Kidney (tissue), 14 donors: ENCODE data around the gene TMEM236. TPM values are rescaled to one million over a fixed set of nuclear protein-coding genes. Genes with fewer than 3 reads are reported as not detected.

Experiments
- DNase-seq, 5 donors: peaks; one replicate each; pipeline ENCODE4 v3.0.0-alpha.2; 2013 to 2020
- FAIRE-seq: peaks from 2 replicates; lab custom pipeline; 2012; peaks lifted over from hg19 to GRCh38; lab: Jason Lieb, UNC
- H3K27ac ChIP-seq, 2 donors: one replicate each; pipeline ENCODE4 v1.7.0; 2013; ENCODE audit warnings: low read depth in 2 of 2, low read length in 2 of 2, inconsistent platforms in 1 of 2
- H3K27me3 ChIP-seq: one replicate; pipeline ENCODE4 v1.7.1; 2013; ENCODE audit warnings: low read length, inconsistent platforms; ENCODE audit not compliant: control insufficient read depth, insufficient read depth
- H3K36me3 ChIP-seq, 3 donors: one replicate each; pipeline versions ENCODE4 v1.7.0 to v1.7.1; 2013; ENCODE audit warnings: low read length in 3 of 3, control low read depth in 1 of 3, inconsistent platforms in 1 of 3; ENCODE audit not compliant: insufficient read depth in 3 of 3, control insufficient read depth in 2 of 3
- H3K4me1 ChIP-seq, 3 donors: one replicate each; pipeline versions ENCODE4 v1.7.0 to v1.7.1; 2013; ENCODE audit warnings: low read length in 3 of 3, inconsistent platforms in 1 of 3, low read depth in 1 of 3; ENCODE audit not compliant: control insufficient read depth in 2 of 3, insufficient read depth in 2 of 3
- H3K4me3 ChIP-seq, 3 donors: one replicate each; pipeline versions ENCODE4 v1.7.0 to v1.8.1; 2013; ENCODE audit warnings: low read length in 3 of 3, control low read depth in 1 of 3, inconsistent platforms in 1 of 3
- H3K9ac ChIP-seq, 3 donors: one replicate each; pipeline versions ENCODE4 v1.7.0 to v1.7.1; 2013; ENCODE audit warnings: low read length in 3 of 3, control low read depth in 1 of 3, inconsistent platforms in 1 of 3
- H3K9me3 ChIP-seq, 3 donors: one replicate each; pipeline versions ENCODE4 v1.7.0 to v1.7.1; 2013; ENCODE audit warnings: low read length in 3 of 3, control low read depth in 1 of 3, inconsistent platforms in 1 of 3; ENCODE audit not compliant: control insufficient read depth in 2 of 3, insufficient read depth in 1 of 3
- intact Hi-C: fragments of 100-400 bp; cut with DNase I; formaldehyde crosslinking; loops from one replicate; pipeline ENCODE4 v1.11.1; 2022
- polyA plus RNA-seq: library from polyadenylated mRNA; stranded (reverse); fragments of 350-450 nt; fragmentation: Illumina TruSeq; extraction: RNeasy Lipid Tissue Mini Kit (QIAGEN cat#74804); gene quantifications from one replicate; pipeline ENCODE4 v1.2.3, GENCODE V29; 2014; ENCODE audit warnings: low read depth, low replicate concordance; ENCODE audit not compliant: insufficient read depth
- total RNA-seq: library from RNA; stranded (reverse); fragmentation: NEBNext Ultra II Directional; extraction: Animal tissue kit (Norgen Biotek cat#: 25700); gene quantifications from one replicate; pipeline ENCODE4 v1.2.1, GENCODE V29; 2021
- TF ChIP-seq, protein P1 (sequence below): IDR thresholded peaks from 3 replicates; pipeline ENCODE4 v1.5.1; 2012; ENCODE audit warnings: mild to moderate bottlenecking, moderate library complexity, borderline replicate concordance; ENCODE audit not compliant: insufficient read depth; ENCODE audit errors: extremely low read depth
- donor health status: control.
- donor health status: control.
- donor health status: control.
- donor health status: control.
- donor health status: control.
- donor health status: DM: yes; HTN: yes; CAD: no.
- donor health status: Normal renal cell carcinoma (clear cell type).

TMEM236 gene
- total and polyA plus RNA-seq, 2 donors from 2014 or later: 0.09 to 1.9 TPM

DNA sequence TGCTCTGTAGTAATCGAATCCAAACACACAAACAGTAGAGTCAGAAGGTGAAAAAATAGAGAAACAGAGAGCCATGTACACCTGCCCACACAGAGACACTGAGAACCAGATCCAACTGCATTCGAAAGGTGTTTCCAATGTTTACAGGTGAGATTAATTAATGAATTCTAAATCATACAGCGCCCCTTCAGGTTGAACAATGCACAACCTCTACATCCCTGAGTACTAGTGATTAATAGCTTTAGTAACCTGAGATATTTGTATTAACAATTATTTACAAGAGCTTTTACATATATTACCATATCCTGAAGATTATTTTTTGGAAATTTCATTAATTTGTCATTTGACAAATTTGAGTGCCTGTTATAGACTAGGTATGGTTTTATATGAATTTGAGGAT, 49.5 kb downstream of the TMEM236 start:
- DNase-seq: no peak
- no peaks in the 10 kb centered on the region for H3K27me3 ChIP-seq
- no peak overlapping the region for H3K27ac ChIP-seq
- FAIRE-seq: no peak
- H3K36me3 ChIP-seq: no peaks in the 10 kb centered on the region
- TF ChIP-seq, protein P1, sequence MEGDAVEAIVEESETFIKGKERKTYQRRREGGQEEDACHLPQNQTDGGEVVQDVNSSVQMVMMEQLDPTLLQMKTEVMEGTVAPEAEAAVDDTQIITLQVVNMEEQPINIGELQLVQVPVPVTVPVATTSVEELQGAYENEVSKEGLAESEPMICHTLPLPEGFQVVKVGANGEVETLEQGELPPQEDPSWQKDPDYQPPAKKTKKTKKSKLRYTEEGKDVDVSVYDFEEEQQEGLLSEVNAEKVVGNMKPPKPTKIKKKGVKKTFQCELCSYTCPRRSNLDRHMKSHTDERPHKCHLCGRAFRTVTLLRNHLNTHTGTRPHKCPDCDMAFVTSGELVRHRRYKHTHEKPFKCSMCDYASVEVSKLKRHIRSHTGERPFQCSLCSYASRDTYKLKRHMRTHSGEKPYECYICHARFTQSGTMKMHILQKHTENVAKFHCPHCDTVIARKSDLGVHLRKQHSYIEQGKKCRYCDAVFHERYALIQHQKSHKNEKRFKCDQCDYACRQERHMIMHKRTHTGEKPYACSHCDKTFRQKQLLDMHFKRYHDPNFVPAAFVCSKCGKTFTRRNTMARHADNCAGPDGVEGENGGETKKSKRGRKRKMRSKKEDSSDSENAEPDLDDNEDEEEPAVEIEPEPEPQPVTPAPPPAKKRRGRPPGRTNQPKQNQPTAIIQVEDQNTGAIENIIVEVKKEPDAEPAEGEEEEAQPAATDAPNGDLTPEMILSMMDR: no peak
- H3K9me3 ChIP-seq: peaks cover 0 to 6% (median 0%) of the 10 kb centered on the region in 3 donors
- intact Hi-C loops: no loop called here
- H3K9ac ChIP-seq: no peak overlapping the region
- H3K4me1 ChIP-seq: no peaks in the 10 kb centered on the region
- H3K4me3 ChIP-seq: no peak overlapping the region

DNA sequence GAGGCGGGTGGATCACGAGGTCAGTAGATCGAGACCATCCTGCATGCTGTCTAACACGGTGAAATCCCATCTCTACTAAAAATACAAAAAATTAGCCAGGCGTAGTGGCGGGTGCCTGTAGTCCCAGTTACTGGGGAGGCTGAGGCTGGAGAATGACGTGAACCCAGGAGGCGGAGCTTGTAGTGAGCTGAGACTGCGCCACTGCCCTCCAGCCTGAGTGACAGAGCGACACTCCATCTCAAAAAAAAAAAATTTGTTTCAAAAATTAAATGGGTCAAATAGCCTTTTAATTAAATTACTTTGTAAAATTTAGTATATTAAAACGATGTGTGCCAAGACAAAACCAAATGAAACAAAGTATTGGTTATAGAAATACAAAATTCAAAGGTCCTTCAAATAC, 50.3 kb downstream of the TMEM236 start:
- H3K9ac ChIP-seq: no peak overlapping the region
- no peak overlapping the region for H3K4me3 ChIP-seq
- no peaks in the 10 kb centered on the region for H3K4me1 ChIP-seq
- intact Hi-C loops: no loop called here
- DNase-seq: no peak
- FAIRE-seq: no peak
- no peak overlapping the region for H3K27ac ChIP-seq
- TF ChIP-seq, protein P1: no peak
- no peaks in the 10 kb centered on the region for H3K27me3 ChIP-seq
- peaks cover 0 to 6% (median 0%) of the 10 kb centered on the region in 3 donors for H3K9me3 ChIP-seq
- H3K36me3 ChIP-seq: no peaks in the 10 kb centered on the region

DNA sequence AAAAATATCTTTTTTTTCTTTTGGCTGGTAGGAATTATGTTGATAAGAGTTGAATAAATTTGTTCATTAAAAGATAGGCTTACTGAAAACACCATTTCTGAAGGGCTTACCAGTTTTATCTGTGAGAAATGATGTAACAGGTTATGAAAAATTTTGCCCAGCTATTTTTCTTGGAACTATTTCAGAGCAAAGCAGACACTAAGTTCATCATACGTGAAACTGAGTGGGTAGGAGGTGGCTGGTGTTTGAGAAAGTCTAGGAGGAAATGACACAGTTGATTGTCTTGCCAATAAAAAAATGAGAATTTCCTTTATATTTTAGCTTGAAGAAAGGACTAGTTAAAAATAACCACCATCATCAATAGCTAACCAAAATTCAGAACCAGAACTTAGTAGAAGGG, 51.0 kb downstream of the TMEM236 start:
- FAIRE-seq (no peak), DNase-seq (no peak)
- H3K9ac ChIP-seq: no peak overlapping the region
- TF ChIP-seq, protein P1: no peak
- peaks cover 0 to 6% (median 0%) of the 10 kb centered on the region in 3 donors for H3K9me3 ChIP-seq
- intact Hi-C loops: no loop called here
- H3K27ac ChIP-seq: no peak overlapping the region
- H3K4me3 ChIP-seq: no peak overlapping the region
- H3K27me3 ChIP-seq: no peaks in the 10 kb centered on the region
- no peaks in the 10 kb centered on the region for H3K36me3 ChIP-seq
- H3K4me1 ChIP-seq: no peaks in the 10 kb centered on the region

DNA sequence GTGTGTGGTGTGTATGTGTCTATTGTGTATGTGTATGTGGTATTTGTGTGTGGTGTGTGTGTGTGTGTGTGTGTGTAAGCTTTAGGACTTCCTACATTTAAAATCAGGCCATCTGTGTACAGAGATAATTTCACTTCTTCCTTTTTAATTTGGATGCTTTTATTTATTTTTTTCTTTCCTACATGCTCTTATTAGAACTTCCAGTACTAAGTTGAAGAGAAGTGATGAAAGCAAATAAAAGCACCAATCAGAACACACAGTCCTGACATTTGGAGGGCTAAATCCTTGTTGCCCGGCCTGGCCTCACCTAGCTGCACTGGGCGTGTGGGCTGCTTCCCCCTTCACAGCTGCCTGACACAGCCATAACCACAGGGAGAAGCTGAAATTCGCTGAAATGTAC, 53.3 kb downstream of the TMEM236 start:
- no peak overlapping the region for H3K4me3 ChIP-seq
- TF ChIP-seq, protein P1: no peak
- H3K27ac ChIP-seq: no peak overlapping the region
- intact Hi-C loops: no loop called here
- H3K27me3 ChIP-seq: no peaks in the 10 kb centered on the region
- FAIRE-seq (no peak), DNase-seq (no peak)
- H3K4me1 ChIP-seq: no peaks in the 10 kb centered on the region
- no peak overlapping the region for H3K9ac ChIP-seq
- peaks cover 0 to 6% (median 0%) of the 10 kb centered on the region in 3 donors for H3K9me3 ChIP-seq
- no peaks in the 10 kb centered on the region for H3K36me3 ChIP-seq
